ENCODE measurements around the gene PTBP1. TPM values are rescaled to one million over a fixed set of nuclear protein-coding genes. Genes with fewer than 3 reads are reported as not detected.

Gene PTBP1
- total RNA-seq, 1 donor from 2014 or later: 735 TPM

GRCh38 chr19:757811-758668 is 39.2 kb upstream of the PTBP1 start:
- no peaks in the 10 kb centered on the region for H3K36me3 Mint-ChIP-seq (ENCODE audit: low read depth)
- H3K4me3 Mint-ChIP-seq: no peak overlapping the region
- H3K9me3 Mint-ChIP-seq: peaks cover 5% of the 10 kb centered on the region
- H3K4me1 Mint-ChIP-seq (ENCODE audit: low read depth): no peaks in the 10 kb centered on the region
- no peaks in the 10 kb centered on the region for H3K27me3 Mint-ChIP-seq (ENCODE audit: insufficient read depth)
- intact Hi-C loops (cut with micrococcal nuclease): no loop called here
- no peak overlapping the region for H3K27ac Mint-ChIP-seq
- no peak for DNase-seq (ENCODE audit: low spot score)

GRCh38 chr19:763181-763580 is 34.1 kb upstream of the PTBP1 start:
- Mint-ChIP-seq H3K4me3 (no peak overlapping the region), H3K36me3 (ENCODE audit: low read depth) (no peaks in the 10 kb centered on the region), H3K9me3 (peaks cover 5% of the 10 kb centered on the region), H3K27ac (no peak overlapping the region), H3K27me3 (ENCODE audit: insufficient read depth) (no peaks in the 10 kb centered on the region), H3K4me1 (ENCODE audit: low read depth) (no peaks in the 10 kb centered on the region)
- DNase-seq (ENCODE audit: low spot score): no peak
- intact Hi-C loops (cut with micrococcal nuclease): no loop called here

- H3K27me3 Mint-ChIP-seq (ENCODE audit: insufficient read depth): no peaks in the 10 kb centered on the region
- intact Hi-C loops (cut with micrococcal nuclease): no loop called here
- no peak for DNase-seq (ENCODE audit: low spot score)
- peaks cover 5% of the 10 kb centered on the region for H3K9me3 Mint-ChIP-seq
- no peak overlapping the region for H3K4me3 Mint-ChIP-seq
- H3K4me1 Mint-ChIP-seq (ENCODE audit: low read depth): no peaks in the 10 kb centered on the region
- H3K36me3 Mint-ChIP-seq (ENCODE audit: low read depth): no peaks in the 10 kb centered on the region
- no peak overlapping the region for H3K27ac Mint-ChIP-seq
These were observed 33.4 kb upstream of the PTBP1 start for GRCh38 chr19:763869-764268.

GRCh38 chr19:764301-764700 is 33.0 kb upstream of the PTBP1 start:
- H3K36me3 Mint-ChIP-seq (ENCODE audit: low read depth): no peaks in the 10 kb centered on the region
- DNase-seq (ENCODE audit: low spot score): no peak
- H3K4me3 Mint-ChIP-seq: no peak overlapping the region
- no peaks in the 10 kb centered on the region for H3K4me1 Mint-ChIP-seq (ENCODE audit: low read depth)
- H3K27ac Mint-ChIP-seq: no peak overlapping the region
- intact Hi-C loops (cut with micrococcal nuclease): no loop called here
- H3K9me3 Mint-ChIP-seq: peaks cover 5% of the 10 kb centered on the region
- H3K27me3 Mint-ChIP-seq (ENCODE audit: insufficient read depth): no peaks in the 10 kb centered on the region

GRCh38 chr19:765179-765738 is 32.0 kb upstream of the PTBP1 start:
- peaks cover 1% of the 10 kb centered on the region for H3K27me3 Mint-ChIP-seq (ENCODE audit: insufficient read depth)
- no peak overlapping the region for H3K27ac Mint-ChIP-seq
- peaks cover 2% of the 10 kb centered on the region for H3K4me1 Mint-ChIP-seq (ENCODE audit: low read depth)
- no peaks in the 10 kb centered on the region for H3K36me3 Mint-ChIP-seq (ENCODE audit: low read depth)
- intact Hi-C loops (cut with micrococcal nuclease): no loop called here
- no peaks in the 10 kb centered on the region for H3K9me3 Mint-ChIP-seq
- no peak for DNase-seq (ENCODE audit: low spot score)
- no peak overlapping the region for H3K4me3 Mint-ChIP-seq

GRCh38 chr19:768424-768823 is 28.8 kb upstream of the PTBP1 start:
- peaks cover 5% of the 10 kb centered on the region for H3K4me1 Mint-ChIP-seq (ENCODE audit: low read depth)
- DNase-seq (ENCODE audit: low spot score): no peak
- peaks cover 6% of the 10 kb centered on the region for H3K27me3 Mint-ChIP-seq (ENCODE audit: insufficient read depth)
- no peaks in the 10 kb centered on the region for H3K9me3 Mint-ChIP-seq
- no peaks in the 10 kb centered on the region for H3K36me3 Mint-ChIP-seq (ENCODE audit: low read depth)
- no peak overlapping the region for H3K27ac Mint-ChIP-seq
- no peak overlapping the region for H3K4me3 Mint-ChIP-seq
- intact Hi-C loops (cut with micrococcal nuclease): no loop called here

GRCh38 chr19:769616-770015 is 27.6 kb upstream of the PTBP1 start:
- H3K4me3 Mint-ChIP-seq: no peak overlapping the region
- no peak for DNase-seq (ENCODE audit: low spot score)
- intact Hi-C loops (cut with micrococcal nuclease): loop anchor here (1.0 to 5.0 kb wide), 5 partner anchors 27 to 231 kb away; partner anchors contain the start of genes GRIN3B, PTBP1 and WDR18
- H3K9me3 Mint-ChIP-seq: no peaks in the 10 kb centered on the region
- peaks cover 5% of the 10 kb centered on the region for H3K4me1 Mint-ChIP-seq (ENCODE audit: low read depth)
- no peak overlapping the region for H3K27ac Mint-ChIP-seq
- H3K36me3 Mint-ChIP-seq (ENCODE audit: low read depth): no peaks in the 10 kb centered on the region
- H3K27me3 Mint-ChIP-seq (ENCODE audit: insufficient read depth): peaks cover 6% of the 10 kb centered on the region

- no peaks in the 10 kb centered on the region for H3K36me3 Mint-ChIP-seq (ENCODE audit: low read depth)
- H3K4me3 Mint-ChIP-seq: no peak overlapping the region
- H3K27me3 Mint-ChIP-seq (ENCODE audit: insufficient read depth): peaks cover 6% of the 10 kb centered on the region
- H3K27ac Mint-ChIP-seq: no peak overlapping the region
- H3K4me1 Mint-ChIP-seq (ENCODE audit: low read depth): peaks cover 5% of the 10 kb centered on the region
- H3K9me3 Mint-ChIP-seq: no peaks in the 10 kb centered on the region
- intact Hi-C loops (cut with micrococcal nuclease): loop anchor here (2.0 to 5.0 kb wide), 3 partner anchors 25 to 229 kb away; partner anchors contain the start of genes GRIN3B and PTBP1
- no peak for DNase-seq (ENCODE audit: low spot score)
These were observed 25.9 kb upstream of the PTBP1 start for GRCh38 chr19:771332-771785.

- Mint-ChIP-seq H3K27me3 (ENCODE audit: insufficient read depth) (peaks cover 6% of the 10 kb centered on the region), H3K4me3 (no peak overlapping the region), H3K9me3 (no peaks in the 10 kb centered on the region), H3K27ac (no peak overlapping the region), H3K36me3 (ENCODE audit: low read depth) (no peaks in the 10 kb centered on the region), H3K4me1 (ENCODE audit: low read depth) (peaks cover 5% of the 10 kb centered on the region)
- intact Hi-C loops (cut with micrococcal nuclease): loop anchor here (5.0 kb wide), 1 partner anchor 90 kb away; no protein-coding TSS in a partner anchor
- no peak for DNase-seq (ENCODE audit: low spot score)
These were observed 25.2 kb upstream of the PTBP1 start for GRCh38 chr19:772063-772462.

GRCh38 chr19:772730-773436 is 24.4 kb upstream of the PTBP1 start:
- no peaks in the 10 kb centered on the region for H3K9me3 Mint-ChIP-seq
- H3K4me1 Mint-ChIP-seq (ENCODE audit: low read depth): peaks cover 5% of the 10 kb centered on the region
- no peaks in the 10 kb centered on the region for H3K36me3 Mint-ChIP-seq (ENCODE audit: low read depth)
- peaks cover 6% of the 10 kb centered on the region for H3K27me3 Mint-ChIP-seq (ENCODE audit: insufficient read depth)
- no peak overlapping the region for H3K4me3 Mint-ChIP-seq
- no peak overlapping the region for H3K27ac Mint-ChIP-seq
- no peak for DNase-seq (ENCODE audit: low spot score)
- intact Hi-C loops (cut with micrococcal nuclease): loop anchor here (5.0 kb wide), 1 partner anchor 89 kb away; no protein-coding TSS in a partner anchor

GRCh38 chr19:776549-776948 is 20.7 kb upstream of the PTBP1 start:
- DNase-seq (ENCODE audit: low spot score): no peak
- intact Hi-C loops (cut with micrococcal nuclease): no loop called here
- no peak overlapping the region for H3K4me3 Mint-ChIP-seq
- H3K4me1 Mint-ChIP-seq (ENCODE audit: low read depth): no peaks in the 10 kb centered on the region
- H3K36me3 Mint-ChIP-seq (ENCODE audit: low read depth): no peaks in the 10 kb centered on the region
- H3K27ac Mint-ChIP-seq: no peak overlapping the region
- peaks cover 6% of the 10 kb centered on the region for H3K27me3 Mint-ChIP-seq (ENCODE audit: insufficient read depth)
- H3K9me3 Mint-ChIP-seq: no peaks in the 10 kb centered on the region

- Mint-ChIP-seq H3K9me3 (no peaks in the 10 kb centered on the region), H3K4me1 (ENCODE audit: low read depth) (no peaks in the 10 kb centered on the region), H3K36me3 (ENCODE audit: low read depth) (no peaks in the 10 kb centered on the region), H3K27ac (no peak overlapping the region), H3K27me3 (ENCODE audit: insufficient read depth) (peaks cover 3% of the 10 kb centered on the region), H3K4me3 (no peak overlapping the region)
- intact Hi-C loops (cut with micrococcal nuclease): no loop called here
- DNase-seq (ENCODE audit: low spot score): no peak
These were observed 18.2 kb upstream of the PTBP1 start for GRCh38 chr19:778910-779653.

Data from activated T-helper 1 cell treated with anti-CD3 and anti-CD28 coated beads, Interleukin-12 subunit alpha, Interleukin-12 subunit beta, Interleukin-2, Interleukin-4 antibody, amounts not matched to agents 30 ng/mL and 10 ng/mL and 1 ng/mL, durations not matched to agents 14 hours and 24 hours and 36 hours (primary cell).